Stimulated activated CD4-positive, alpha-beta T cell treated with anti-CD3 and anti-CD28 coated beads, Interleukin-4, amount 100 ng/mL, for 48 hours (primary cell): ENCODE measurements around the gene PARP1.
"Not testable (repeated sequence)": the region's sequence is repeated elsewhere in the genome, so short reads cannot be mapped to it uniquely, and the experiment has no call there.

Experiments used
- DNase-seq, 2 donors: peaks; one replicate each; pipeline ENCODE4 v3.0.0-alpha.2; 2020; ENCODE audit warnings: low read depth in 2 of 2

Gene PARP1

DNA sequence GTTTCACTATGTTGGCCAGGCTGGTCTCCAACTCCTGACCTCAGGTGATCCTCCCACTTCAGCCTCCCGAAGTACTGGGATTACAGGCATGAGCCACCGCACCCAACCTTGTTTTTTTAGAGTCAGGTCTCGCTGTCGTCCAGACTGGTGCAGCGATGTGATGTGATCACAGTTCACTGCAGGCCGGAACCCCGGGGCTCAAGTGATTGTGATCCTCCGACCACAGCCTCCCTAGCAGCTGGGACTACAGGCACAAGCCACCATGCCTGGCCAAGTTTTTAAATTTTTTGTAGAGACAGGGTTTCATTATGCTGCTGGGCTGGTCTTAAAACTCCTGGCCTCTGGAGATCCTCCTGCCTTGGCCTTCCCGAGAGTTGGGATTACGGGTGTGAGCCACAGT is 52.9 kb downstream of the PARP1 start:
- no peak for DNase-seq

DNA sequence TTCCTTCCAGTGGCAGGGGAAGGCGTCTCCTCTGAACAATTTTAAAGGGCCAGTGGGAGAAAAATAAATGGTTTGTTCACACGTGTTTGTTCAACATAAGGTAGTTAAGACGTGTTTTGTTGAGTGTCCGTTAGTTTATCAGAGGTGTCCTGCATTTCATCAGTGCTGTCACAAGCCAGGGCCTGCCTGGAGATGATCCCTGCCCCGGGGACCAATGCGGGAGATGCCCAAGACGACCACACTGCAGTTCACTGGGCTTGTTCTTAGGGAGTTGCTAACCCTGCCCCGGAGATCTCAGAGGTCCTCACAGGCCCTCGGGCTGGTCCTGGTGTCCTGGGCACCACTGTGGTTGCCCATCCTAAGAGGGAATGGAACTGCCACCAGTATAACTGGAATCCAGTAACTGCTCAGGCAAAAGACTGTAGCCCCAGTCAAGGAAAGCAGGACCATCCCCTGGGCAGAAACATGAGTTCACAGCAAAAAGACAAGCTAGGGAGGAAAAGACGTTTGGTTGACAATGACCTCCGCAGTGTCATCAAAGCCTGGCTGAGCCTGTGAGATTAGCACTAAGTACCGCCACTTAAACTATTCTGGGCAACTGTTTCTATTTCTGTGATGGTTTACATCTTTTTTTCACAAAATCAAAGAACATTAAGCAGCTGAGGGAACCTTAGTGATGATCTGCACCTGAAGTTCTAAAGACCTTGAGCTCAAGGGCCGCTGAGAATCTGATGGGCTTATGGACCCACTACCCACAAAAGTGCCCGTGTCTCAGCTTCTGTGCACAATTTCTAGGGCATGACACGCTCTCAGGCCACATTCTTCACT is 54.0 kb downstream of the PARP1 start:
- DNase-seq = no peak

DNA sequence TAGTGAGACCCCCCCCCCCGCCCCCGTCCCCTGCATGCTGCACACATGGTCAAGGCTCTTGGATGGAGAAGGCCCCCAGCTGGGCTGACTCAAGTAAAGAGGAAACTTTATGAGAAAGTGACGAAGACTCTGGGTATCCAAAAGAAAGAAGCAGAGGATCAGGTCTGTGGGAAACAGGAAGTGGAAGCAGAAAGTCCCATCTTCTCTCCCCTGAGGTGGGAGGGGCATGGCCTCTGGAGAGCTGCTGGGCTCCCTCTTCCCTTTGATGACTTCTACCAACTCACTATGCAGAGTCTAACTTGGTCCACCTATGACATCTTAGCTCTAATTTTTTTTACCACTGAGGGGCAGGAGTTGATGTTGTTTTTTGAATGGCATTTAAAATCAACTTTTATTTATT is 56.2 kb downstream of the PARP1 start:
- DNase-seq = no peak

DNA sequence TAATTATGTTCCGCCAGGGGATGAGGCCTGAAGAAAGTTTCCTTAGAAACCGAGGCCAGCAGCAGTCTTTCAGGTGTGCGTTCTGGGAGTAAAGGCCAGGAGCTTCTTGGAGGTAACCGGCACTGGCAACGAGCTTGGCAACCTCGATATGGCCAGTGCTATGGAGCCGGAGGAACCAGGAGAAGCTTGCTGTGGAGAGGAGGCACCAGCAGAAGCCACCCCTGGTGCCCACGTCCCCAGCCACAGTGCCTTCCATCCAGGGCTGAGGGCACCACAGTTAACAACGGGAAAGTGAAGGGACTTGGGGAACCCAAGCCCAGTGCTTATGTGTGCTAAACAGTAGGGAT is 57.4 kb downstream of the PARP1 start:
- no peak for DNase-seq

DNA sequence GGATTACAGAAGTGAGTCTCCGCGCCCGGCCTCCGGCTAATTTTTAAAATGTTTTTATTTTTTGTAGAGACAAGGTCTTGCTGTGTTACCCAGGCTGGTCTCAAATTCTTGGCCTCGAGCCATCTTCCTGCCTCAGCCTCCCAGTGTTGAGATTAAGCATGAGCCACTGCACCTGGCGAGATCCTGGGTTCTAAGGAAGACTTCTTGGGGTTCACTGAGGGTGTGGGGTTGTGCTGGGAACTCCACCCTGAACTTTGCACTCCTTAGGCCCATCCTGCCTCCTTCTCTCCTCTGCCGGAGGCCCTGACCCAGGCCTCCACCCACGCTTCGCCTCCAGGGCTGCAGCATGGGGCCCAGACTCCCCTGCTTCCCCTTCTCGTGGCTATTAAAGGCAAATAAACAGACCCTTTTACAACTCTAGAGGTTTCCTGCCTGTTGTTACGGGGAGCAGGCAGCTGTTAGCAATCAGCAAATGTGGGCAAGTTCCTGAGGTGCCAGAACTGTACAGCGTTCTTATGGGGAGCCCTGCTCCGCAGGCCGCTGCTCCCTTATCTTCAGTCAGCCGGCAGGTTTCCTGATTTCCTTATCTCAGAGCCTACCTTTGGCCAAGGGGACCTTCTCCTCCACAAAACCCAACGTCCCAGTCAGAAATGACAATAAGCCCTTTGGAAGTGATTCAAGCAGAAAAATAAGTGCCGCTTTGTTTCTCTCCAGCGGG is 57.9 kb downstream of the PARP1 start:
- no peak for DNase-seq

DNA sequence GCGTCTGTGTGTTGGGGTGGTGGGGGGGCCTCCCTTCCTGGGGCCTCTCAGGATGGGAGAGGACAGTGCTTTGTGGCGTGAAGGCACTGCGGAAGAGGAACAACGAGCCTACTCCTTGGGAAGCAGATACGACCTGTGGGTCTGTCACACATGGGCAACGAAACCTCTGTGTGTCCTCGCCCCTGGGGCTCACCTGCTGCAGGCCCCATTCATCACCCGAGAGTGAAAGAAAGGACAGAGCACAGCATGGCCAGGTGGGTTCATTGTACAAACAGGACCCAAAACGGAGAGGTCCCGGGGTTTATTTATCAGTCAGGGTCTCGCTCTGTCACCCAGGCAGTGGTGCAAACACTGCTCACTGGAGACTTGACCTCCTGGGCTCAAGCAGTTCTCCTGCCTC is 58.8 kb downstream of the PARP1 start:
- DNase-seq = no peak

DNA sequence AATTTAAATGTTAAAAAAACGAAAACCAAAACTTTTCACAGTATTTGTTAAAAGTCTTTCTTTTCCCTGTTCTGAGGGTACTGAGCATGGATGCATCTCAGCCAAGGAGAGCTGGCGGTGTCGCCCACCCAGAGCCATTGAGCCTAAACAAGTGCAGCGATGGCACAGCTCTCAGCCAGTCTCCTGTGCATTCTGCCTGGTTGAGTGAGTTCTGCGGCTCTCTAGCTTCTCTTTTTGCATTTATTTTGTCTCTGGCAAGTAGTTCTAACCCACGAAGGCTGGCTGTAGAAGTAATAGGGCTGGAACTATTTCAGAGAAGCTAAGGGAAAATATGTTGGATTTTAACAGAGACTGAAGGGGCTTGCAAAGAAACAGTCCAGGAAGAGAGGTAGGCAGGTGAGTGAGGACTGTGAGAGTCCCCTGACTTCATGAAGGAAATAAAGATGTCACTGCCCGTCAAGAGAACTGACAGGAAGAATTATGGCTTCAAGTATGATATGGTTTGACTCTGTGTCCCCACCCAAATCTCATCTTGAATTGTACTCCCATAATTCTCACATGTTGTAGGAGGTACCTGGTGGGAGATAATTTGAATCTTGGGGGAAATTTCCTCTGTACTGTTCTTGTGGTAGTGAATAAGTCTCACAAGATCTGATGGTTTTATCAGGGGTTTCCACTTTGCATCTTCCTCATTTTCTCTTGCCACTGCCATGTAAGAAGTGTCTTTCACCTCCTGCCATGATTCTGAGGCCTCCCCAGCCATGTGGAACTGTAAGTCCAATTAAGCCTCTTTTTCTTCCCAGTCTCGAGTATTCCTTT is 63.2 kb downstream of the PARP1 start:
- DNase-seq = no peak

DNA sequence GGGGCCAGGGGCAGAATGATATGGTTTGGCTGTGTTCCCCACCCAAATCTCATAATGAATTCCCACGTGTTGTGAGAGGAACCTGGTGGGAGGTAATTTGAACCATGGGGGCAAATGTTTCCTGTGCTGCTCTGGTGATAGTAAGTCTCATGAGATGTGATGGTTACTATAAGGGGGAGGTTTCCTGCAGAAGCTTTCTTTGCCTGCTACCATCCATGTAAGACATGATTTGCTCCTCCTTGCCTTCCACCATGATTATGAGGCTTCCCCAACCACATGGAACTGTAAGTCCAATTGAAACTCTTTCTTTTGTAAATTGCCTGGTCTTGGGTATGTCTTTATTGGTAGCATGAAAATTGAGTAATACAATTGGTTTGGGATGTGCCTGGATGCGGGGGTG is 65.2 kb downstream of the PARP1 start:
- DNase-seq = no peak

DNA sequence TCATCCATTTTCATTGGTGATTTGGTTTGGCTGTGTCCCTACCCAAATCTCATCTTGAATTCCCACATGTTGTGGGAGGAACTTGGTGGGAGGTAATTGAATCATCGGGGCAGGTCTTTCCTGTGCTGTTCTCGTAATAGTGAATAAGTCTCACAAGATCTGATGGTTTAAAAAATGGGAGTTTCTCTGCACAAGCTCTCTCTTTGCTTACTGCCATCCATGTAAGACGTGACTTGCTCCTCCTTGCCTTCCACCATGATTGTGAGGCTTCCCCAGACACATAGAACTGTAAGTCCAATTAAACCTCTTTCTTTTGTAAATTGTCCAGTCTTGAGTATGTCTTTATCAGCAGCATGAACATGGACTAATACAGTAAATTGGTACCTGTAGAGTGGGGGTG is 67.8 kb downstream of the PARP1 start:
- not testable (repeated sequence) for DNase-seq

DNA sequence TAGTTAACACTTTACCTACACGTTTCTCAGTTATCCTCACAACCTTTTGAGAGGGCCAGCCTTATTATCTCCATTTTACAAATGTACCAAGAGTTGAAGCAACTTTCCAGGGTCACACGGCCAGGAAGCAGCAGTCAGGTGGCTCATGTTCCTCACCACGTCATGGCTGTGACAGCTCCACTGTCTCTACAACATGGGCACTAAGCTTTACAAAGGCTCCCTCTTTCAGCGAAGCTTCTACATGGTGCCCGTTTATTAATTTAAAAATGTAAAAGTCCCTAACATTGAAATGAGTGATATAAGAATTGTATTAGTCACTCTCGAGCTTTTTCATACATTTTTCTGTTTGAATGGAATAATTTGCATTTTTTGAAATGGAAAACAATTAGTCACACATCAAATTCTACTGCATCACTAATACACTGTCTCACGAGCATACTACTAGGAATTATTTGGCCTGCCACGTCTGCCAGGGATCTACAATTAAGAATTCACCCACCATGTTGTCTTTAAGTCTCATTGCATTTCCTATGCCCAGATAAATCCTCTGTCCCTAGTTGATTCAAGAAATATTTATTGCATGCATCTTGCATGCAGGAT is 70.5 kb downstream of the PARP1 start:
- DNase-seq = no peak

DNA sequence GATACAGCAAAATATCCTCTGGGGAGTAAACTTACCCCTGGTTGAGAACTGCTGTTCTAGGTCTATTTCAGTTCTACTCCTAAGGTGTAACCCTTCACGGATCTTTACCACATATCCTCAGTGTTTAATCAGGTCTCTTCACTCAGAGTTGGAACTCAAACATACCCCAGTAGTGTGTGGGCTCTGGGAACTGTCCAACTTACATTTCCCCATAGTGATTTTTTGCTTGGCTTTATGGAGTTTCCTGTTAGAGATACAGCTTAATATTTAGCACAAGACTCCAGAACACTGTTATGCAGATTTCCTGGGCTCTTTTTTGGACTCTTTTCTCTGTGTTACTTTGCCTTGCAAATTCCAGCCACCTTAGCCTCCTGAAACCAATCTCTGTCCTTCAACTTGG is 72.2 kb downstream of the PARP1 start:
- no peak for DNase-seq

DNA sequence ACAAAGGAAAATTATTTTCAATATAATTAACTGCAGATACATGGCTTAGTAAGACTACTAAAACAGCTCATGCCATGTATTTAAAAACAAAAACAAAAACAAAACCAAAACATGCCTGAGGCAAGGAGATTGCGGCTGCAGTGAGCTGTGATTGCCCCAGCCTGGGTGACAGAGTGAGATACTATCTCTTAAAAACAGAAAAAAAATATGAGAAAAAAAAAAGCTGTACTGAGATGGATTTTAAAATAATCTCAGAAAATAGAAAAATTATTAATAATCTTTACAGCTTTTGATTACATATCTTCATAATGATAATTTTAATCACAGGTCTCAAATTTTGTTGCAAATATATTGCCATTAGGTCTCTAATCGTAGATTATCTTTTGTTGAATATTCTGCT is 74.9 kb downstream of the PARP1 start:
- DNase-seq = no peak

DNA sequence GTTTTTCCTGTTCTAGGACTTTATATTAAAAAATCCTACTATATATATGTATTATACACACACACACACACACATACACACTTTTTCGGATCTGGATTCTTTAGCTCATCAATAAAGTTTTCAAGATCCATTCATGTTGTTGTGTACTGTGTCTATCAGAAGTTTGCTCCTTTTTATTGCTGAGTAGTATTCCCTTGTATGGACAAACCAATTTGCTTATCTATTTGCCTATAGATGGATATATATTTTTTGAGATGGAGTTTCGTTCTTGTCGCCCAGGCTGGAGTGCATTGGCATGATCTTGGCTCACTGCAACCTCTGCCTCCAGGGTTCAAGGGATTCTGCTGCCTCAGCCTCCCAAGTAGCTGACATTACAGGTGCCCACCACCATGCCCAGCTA is 78.7 kb downstream of the PARP1 start:
- DNase-seq = no peak

DNA sequence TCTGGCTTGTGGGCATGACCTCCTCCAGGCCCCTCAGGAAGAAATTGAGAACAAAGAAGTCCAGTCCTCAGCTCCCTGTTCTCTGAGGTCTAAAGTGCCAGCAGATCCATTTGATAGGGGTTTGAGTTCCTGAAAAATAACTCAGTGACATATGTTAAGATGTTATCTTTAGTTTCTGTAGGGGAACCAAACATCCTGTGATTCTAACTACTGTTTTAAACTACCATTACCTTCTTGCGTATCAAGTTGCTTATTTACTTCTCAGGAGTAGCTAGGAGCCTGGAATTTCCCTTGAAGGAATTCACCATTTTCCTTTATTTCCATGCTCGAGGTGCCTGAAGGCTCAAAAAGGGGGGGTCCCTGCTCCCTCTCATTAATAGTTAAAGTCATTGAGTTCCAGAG is 80.1 kb downstream of the PARP1 start:
- DNase-seq = no peak

DNA sequence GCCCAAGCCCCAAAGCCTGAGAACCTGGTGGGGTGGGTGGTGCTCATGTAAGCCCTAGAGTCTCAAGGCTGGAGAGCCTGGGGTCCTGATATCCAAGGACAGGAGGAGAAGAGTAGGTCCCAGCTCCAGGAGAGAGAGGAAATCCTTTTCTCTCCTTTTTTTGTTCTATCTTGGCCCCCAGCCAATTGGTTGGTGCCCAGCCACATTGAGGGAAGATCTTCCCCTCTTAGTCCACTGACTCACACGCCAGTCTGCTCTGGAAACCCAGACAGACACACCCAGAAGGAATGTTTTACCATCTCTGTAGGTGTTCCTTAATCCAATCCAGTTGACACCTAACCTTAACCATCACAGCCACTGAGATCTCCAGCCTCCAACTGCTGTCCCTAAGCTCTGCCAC is 82.7 kb downstream of the PARP1 start:
- DNase-seq = no peak

DNA sequence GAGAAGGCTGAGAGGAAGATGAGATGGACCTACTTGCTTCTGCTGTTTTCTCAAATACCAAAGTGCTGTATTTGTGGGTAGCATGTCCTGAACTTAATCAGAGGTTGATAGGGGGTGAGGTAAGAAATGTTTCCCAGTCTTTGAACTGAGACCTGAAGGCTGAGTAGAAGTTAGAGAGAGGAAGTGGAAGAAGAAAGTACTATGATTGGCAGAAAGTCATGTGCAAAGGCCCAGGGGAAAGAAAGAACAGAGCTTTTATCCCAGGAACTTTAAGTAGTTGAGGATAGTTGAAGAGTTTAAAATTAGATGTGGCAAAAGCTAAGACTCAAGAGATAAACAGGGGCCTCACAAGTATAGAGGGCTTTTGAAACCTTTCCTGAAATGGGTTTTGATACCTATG is 83.4 kb downstream of the PARP1 start:
- no peak for DNase-seq

DNA sequence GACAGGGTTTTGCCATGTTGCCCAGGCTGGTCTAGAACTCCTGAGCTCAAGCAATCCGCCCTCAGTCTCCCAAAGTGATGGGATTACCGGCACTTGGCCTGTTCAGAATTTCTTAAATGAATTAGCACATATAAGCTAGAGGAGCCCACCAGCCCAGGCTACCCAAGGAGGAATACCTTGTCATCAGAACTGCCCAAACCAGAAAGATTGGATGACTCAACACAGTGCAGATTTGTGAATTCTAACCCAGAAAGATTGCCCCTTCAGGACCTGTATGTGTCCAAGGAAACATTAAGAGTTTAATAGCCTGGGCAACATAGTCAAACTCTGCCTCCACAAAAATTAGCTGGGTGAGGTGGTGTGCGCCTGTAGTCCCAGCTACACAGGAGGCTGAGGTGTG is 84.9 kb downstream of the PARP1 start:
- no peak for DNase-seq

DNA sequence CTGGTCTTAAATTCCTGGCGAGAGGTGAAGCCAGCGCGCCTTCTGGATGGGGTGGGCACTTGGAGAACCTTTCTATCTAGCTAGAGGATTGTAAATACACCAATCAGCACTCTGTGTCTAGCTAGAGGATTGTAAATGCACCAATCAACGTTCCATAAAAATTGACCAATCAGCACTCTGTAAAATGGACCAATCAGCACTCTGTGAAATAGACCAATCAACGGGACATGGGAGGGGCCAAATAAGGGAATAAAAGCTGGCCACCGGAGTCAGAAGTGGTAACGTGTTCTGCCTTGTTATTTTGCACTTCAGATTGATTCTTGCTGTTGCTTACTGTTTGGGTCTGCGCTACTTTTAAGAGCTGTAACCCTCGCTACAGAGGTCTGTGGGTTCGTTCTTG is 87.0 kb downstream of the PARP1 start:
- no peak for DNase-seq

DNA sequence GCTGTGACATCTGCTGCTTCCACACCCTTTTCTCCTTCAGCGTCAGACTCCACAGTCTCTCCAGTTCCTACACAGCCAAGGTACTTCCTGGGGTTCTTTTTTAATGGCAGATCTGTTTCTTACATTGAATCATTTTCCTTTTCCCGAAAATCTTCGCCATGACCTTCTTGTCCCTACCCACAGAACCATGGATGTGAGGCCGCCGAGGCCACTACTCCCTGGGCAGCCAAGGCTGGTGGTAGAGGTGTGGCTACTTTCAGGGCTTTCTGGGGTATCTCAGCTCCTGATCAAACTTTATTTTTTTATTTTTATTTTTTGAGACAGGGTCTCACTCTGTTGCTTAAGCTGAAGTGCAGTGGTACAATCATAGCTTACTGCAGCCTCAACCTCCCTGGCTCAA is 89.4 kb downstream of the PARP1 start:
- DNase-seq = no peak

DNA sequence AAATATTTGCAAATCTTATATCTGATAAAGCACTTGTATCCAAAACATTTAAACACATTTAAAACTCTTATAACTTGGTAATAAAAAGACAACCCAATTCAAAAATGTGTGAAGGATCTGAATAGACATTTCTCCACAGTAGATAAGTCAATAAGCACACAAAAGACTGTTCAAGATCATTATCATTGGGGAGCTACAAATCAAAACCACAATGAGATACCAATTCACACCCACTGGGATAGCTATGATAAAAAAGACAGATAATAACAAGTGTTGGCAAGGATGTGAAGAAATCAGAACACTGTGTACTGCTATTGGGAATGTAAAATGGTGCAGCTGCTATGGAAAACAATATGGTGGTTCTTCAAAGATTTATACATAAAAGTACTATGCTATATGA is 93.8 kb downstream of the PARP1 start:
- no peak for DNase-seq

DNA sequence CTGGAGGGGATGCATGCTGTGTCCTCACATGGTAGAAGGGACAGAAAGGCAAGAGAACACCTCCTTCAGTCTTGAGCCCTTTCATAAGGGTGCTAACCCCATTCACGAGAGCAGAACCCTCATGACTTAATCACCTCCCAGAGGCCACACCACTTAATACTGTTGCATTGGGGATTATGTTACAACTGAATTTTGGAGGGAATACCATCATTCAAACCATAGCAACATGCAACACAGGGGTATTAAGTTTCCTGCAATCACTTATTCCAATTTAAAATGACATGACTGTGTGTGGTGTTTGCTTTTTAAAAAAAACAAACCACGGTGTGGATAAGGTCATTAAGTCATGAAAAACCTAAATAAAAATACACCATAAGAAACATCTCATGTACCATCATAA is 95.8 kb downstream of the PARP1 start:
- DNase-seq = no peak

DNA sequence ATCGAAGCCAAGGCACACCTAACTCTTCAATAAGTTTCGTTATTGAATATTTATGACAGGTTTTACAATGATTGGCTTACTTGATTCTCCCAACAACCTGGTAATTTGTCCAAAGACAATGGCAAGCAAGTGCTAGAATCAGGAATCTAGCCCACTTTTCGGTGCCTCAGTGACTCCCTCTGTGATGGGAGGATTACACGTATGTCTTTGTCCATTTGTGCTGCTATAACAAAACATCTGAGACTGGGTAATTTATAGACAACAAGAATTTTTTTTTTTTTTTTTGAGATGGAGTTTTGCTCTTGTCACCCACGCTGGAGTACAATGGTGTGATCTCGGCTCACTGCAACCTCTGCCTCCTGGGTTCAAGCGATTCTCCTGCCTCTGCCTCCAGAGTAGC is 96.5 kb downstream of the PARP1 start:
- DNase-seq = no peak
